NT2/D1 (cell line): ENCODE data around the gene ATP5MC3.

ENCODE experiments used
- SUZ12 ChIP-seq: IDR thresholded peaks from 2 replicates; pipeline ENCODE4 v1.6.1; 2011; ENCODE audit not compliant: insufficient read length, insufficient read depth; ENCODE audit errors: extremely low read depth
- YY1 ChIP-seq: IDR thresholded peaks from 2 replicates; pipeline ENCODE4 v1.6.1; 2011; ENCODE audit not compliant: insufficient read length, insufficient read depth
- ZNF274 ChIP-seq: IDR thresholded peaks from 2 replicates; pipeline ENCODE4 v1.6.1; 2011; ENCODE audit warnings: mild to moderate bottlenecking, low read depth, low read length

DNA sequence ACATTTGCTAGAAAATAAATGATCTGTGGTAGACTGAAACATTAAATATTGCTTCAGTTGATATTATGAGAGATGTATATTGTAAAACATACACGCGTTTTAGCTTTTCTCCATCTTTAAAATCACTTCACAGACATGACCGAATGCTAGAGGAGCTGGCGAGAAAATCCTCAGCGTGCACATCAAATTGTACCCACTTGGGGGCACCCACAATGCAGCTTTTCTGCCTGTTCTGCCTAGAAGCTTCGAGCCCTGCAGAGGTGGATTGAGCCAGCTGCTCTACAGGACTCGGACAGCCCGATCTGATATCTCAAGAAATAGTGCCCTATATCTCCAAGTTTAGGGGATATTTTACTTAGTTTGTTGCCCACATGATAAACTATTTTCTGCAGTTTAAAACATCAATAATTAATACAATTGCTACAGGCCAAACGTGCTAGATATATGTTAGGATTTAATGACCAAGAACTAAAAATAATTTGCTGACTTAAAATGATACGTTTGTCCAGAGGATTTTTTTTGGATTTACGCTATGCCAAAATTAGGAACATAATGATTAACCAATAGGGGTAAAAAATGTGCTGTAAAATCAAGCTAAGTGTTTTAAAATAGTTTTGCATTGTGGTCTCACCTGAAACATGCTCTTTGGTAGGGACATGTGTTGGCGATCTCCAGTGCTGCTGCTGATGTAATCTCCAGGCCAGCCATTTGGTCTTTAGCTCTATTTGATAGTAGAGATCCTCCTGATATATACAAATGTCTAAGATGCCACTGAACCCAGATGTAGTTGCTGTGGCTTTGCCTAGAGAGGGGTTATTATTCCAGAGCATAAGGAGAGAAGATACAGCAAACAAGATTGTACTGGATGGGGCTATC lies 22.3 kb upstream of the ATP5MC3 start:
- TF ChIP-seq YY1, result no peak
- TF ChIP-seq ZNF274, result no peak
- TF ChIP-seq SUZ12, result no peak
